ENCODE measurements around the gene MRPL37. TPM values are rescaled to one million over a fixed set of nuclear protein-coding genes. Genes with fewer than 3 reads are reported as not detected.
"Not testable (repeated sequence)": the region's sequence is repeated elsewhere in the genome, so short reads cannot be mapped to it uniquely, and the experiment has no call there.

Gene MRPL37
- total RNA-seq, 2 experiments from 2014 or later, result 93.8 to 95.2 TPM

- Mint-ChIP-seq H3K27ac (no peak overlapping the region), H3K27me3 (no peaks in the 10 kb centered on the region), H3K9me3 (no peaks in the 10 kb centered on the region), H3K4me1 (peaks cover 25% of the 10 kb centered on the region), H3K4me3 (no peak overlapping the region), H3K36me3 (ENCODE audit: low read depth) (peaks cover 17% of the 10 kb centered on the region)
- ChIA-PET POLR2A (no interaction called here), CTCF (interaction anchor here (0.6 kb wide), 2 partner anchors 16 to 27 kb away, joined by 3 to 4 read pairs; partner anchors contain the start of genes CYB5RL and MRPL37)
- DNase-seq, result no peak
Measured at GRCh38 chr1:54225986-54226559, 26.1 kb downstream of the MRPL37 start.

DNA sequence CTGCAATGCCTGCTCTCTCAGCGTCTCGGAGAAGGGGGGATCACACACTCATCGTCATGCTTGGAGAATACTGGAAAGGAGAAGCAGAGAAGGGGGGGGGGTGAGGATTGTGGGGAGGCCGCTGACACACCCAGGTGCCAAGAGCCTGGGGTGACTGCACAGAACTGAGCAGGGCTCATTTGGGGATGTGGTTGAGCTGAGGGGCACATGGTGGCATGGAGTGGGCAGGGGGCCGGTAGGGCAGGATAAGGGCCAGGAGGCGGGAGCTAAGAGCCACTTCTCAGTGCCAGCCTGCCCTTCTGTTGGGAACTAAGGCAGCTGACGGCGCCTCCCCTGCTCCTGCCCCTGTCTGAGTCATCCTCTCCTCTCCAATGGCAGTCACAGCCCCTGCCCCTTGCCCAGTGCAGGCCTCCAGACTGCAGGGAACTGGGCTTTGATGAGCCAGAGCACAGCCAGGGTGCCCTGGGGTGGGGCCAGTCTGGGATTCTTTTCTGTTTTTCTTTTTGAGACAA, 27.2 kb downstream of the MRPL37 start:
- H3K9me3 Mint-ChIP-seq, result no peaks in the 10 kb centered on the region
- H3K4me3 Mint-ChIP-seq, result no peak overlapping the region
- H3K27me3 Mint-ChIP-seq, result no peaks in the 10 kb centered on the region
- ChIA-PET POLR2A (interaction anchor here (0.7 kb wide), 1 partner anchor 197 kb away, joined by 3 read pairs; no protein-coding TSS in a partner anchor), CTCF (interaction anchor here (0.6 to 1.8 kb wide), 3 partner anchors 13 to 116 kb away, joined by 3 to 5 read pairs (median 4); no protein-coding TSS in a partner anchor)
- H3K36me3 Mint-ChIP-seq (ENCODE audit: low read depth), result peaks cover 12% of the 10 kb centered on the region
- no peak for DNase-seq
- no peak overlapping the region for H3K27ac Mint-ChIP-seq
- peaks cover 30% of the 10 kb centered on the region for H3K4me1 Mint-ChIP-seq

GRCh38 chr1:54227891-54228310, 27.9 kb downstream of the MRPL37 start:
- peaks cover 9% of the 10 kb centered on the region for H3K36me3 Mint-ChIP-seq (ENCODE audit: low read depth)
- no peak for DNase-seq
- no peaks in the 10 kb centered on the region for H3K27me3 Mint-ChIP-seq
- H3K9me3 Mint-ChIP-seq, result no peaks in the 10 kb centered on the region
- peak overlapping the region; percentile 38 for H3K27ac Mint-ChIP-seq
- no peak overlapping the region for H3K4me3 Mint-ChIP-seq
- CTCF ChIA-PET, result interaction anchor here (1.3 to 1.8 kb wide), 3 partner anchors 12 to 28 kb away, joined by 3 to 5 read pairs (median 4); partner anchors contain the start of genes CYB5RL and MRPL37
- POLR2A ChIA-PET, result interaction anchor here (0.7 kb wide), 1 partner anchor 196 kb away, joined by 3 read pairs; no protein-coding TSS in a partner anchor
- peaks cover 27% of the 10 kb centered on the region for H3K4me1 Mint-ChIP-seq

- ChIA-PET POLR2A (no interaction called here), CTCF (interaction anchor here (1.3 to 1.8 kb wide), 4 partner anchors 11 to 29 kb away, joined by 3 to 5 read pairs (median 4); partner anchors contain the start of genes CYB5RL and MRPL37)
- H3K4me1 Mint-ChIP-seq, result peaks cover 27% of the 10 kb centered on the region
- H3K27ac Mint-ChIP-seq, result no peak overlapping the region
- DNase-seq, result no peak
- H3K9me3 Mint-ChIP-seq, result no peaks in the 10 kb centered on the region
- peaks cover 9% of the 10 kb centered on the region for H3K36me3 Mint-ChIP-seq (ENCODE audit: low read depth)
- H3K27me3 Mint-ChIP-seq, result no peaks in the 10 kb centered on the region
- no peak overlapping the region for H3K4me3 Mint-ChIP-seq
Measured at GRCh38 chr1:54228638-54229079, 28.7 kb downstream of the MRPL37 start.

DNA sequence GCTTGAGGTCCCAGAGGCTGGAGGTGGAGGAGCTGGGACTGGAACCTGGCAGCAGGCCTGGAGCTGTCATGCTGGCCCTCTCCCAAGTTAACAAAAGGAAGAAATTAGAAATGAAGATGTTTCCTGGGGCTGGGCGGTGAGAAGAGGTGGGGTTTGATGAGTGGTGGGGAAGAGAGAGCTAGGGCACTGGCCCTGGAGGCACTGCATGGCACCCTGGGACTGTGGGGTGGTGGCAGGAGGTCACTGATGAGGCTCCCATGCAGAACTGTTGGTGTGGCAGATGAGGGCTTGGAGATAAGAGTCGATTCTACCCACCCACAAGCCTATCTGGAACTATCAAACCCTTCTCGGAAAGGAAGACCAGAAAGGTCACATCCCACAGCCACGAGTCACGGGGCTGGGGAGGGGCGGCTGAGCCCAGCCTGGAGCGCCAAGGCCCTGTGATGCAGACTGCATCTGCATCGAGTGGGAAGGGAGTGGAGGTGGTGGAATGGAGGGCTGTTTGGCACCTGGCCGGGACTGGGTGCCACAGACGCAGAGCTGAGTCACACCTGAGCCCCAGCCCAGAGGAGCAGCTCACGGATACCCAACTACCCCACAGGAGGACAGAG, 29.4 kb downstream of the MRPL37 start:
- H3K9me3 Mint-ChIP-seq, result no peaks in the 10 kb centered on the region
- ChIA-PET POLR2A (no interaction called here), CTCF (interaction anchor here (0.6 to 1.3 kb wide), 4 partner anchors 13 to 54 kb away, joined by 3 to 4 read pairs (median 3); partner anchors contain the start of genes CYB5RL and MRPL37)
- no peaks in the 10 kb centered on the region for H3K27me3 Mint-ChIP-seq
- peaks cover 27% of the 10 kb centered on the region for H3K4me1 Mint-ChIP-seq
- H3K27ac Mint-ChIP-seq, result peak overlapping the region; percentile 76
- peak; percentile 10 for DNase-seq
- H3K4me3 Mint-ChIP-seq, result peak overlapping the region; percentile 54
- H3K36me3 Mint-ChIP-seq (ENCODE audit: low read depth), result peaks cover 11% of the 10 kb centered on the region

GRCh38 chr1:54230507-54231339, 30.8 kb downstream of the MRPL37 start:
- CTCF ChIA-PET, result no interaction called here
- Mint-ChIP-seq H3K4me1 (peaks cover 31% of the 10 kb centered on the region), H3K27ac (peak overlapping the region; percentile 3), H3K9me3 (no peaks in the 10 kb centered on the region), H3K27me3 (no peaks in the 10 kb centered on the region), H3K36me3 (ENCODE audit: low read depth) (peaks cover 13% of the 10 kb centered on the region), H3K4me3 (peak overlapping the region; percentile 8)
- POLR2A ChIA-PET, result no interaction called here
- no peak for DNase-seq

GRCh38 chr1:54233196-54233595, 33.2 kb downstream of the MRPL37 start:
- CTCF ChIA-PET, POLR2A ChIA-PET: not testable (repeated sequence)

GRCh38 chr1:54234284-54234683, 34.3 kb downstream of the MRPL37 start:
- no peaks in the 10 kb centered on the region for H3K27me3 Mint-ChIP-seq
- peaks cover 25% of the 10 kb centered on the region for H3K4me1 Mint-ChIP-seq
- peaks cover 30% of the 10 kb centered on the region for H3K36me3 Mint-ChIP-seq (ENCODE audit: low read depth)
- no peak overlapping the region for H3K27ac Mint-ChIP-seq
- no peak for DNase-seq
- no peaks in the 10 kb centered on the region for H3K9me3 Mint-ChIP-seq
- POLR2A ChIA-PET, result interaction anchor here (0.7 kb wide), 1 partner anchor 208 kb away, joined by 3 read pairs; no protein-coding TSS in a partner anchor
- CTCF ChIA-PET, result no interaction called here
- H3K4me3 Mint-ChIP-seq, result no peak overlapping the region

More at GRCh38 chr1:54233196-54233595, 33.2 kb downstream of the MRPL37 start:
- DNase-seq, H3K27ac Mint-ChIP-seq, H3K27me3 Mint-ChIP-seq, H3K9me3 Mint-ChIP-seq, H3K4me3 Mint-ChIP-seq: not testable (repeated sequence)
- H3K36me3 Mint-ChIP-seq (ENCODE audit: low read depth), result peaks cover 26% of the 10 kb centered on the region
- H3K4me1 Mint-ChIP-seq, result peaks cover 29% of the 10 kb centered on the region

- H3K36me3 Mint-ChIP-seq (ENCODE audit: low read depth), result peaks cover 39% of the 10 kb centered on the region
- H3K27ac Mint-ChIP-seq, result no peak overlapping the region
- H3K4me3 Mint-ChIP-seq, result no peak overlapping the region
- POLR2A ChIA-PET, result no interaction called here
- peaks cover 4% of the 10 kb centered on the region for H3K4me1 Mint-ChIP-seq
- no peaks in the 10 kb centered on the region for H3K27me3 Mint-ChIP-seq
- no peaks in the 10 kb centered on the region for H3K9me3 Mint-ChIP-seq
- CTCF ChIA-PET, result no interaction called here
- DNase-seq, result no peak
Measured at GRCh38 chr1:54237586-54237985, 37.6 kb downstream of the MRPL37 start.

DNA sequence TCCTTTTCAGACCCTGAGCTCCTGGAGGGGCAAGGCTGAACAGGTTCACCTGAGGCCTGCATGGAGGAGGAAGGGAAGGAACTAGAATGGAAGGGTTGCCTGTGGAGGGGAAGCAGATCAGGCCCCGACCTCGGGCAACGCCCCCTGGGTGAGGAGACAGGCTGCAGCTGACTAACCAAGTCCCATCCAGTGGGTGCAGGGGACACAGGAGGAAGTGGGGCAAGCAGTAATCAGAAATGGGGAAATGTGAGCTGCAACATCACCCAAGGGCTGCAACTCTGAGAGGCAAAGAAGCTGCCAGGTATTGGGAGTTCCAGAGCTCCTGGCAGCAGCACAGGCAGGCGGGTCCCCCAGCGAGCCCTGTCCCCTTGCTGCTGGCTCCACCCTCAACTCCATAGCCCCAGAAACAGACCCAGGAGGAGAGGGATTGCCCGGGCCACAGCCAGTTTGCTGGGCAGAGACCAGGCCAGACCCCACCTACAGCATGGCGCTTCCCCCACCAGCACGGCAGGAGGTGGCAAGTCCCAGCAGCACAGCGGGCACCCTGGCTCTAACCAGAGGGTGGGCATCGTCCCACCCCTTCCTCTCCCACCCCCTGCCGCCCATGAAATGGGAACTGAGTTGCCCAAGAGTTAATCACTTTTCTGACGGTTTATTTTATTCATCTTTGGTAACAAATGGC, 38.5 kb downstream of the MRPL37 start:
- H3K9me3 Mint-ChIP-seq, result no peaks in the 10 kb centered on the region
- ChIA-PET POLR2A (no interaction called here), CTCF (no interaction called here)
- H3K36me3 Mint-ChIP-seq (ENCODE audit: low read depth), result peaks cover 44% of the 10 kb centered on the region
- no peaks in the 10 kb centered on the region for H3K27me3 Mint-ChIP-seq
- no peak for DNase-seq
- no peak overlapping the region for H3K4me3 Mint-ChIP-seq
- peaks cover 6% of the 10 kb centered on the region for H3K4me1 Mint-ChIP-seq
- no peak overlapping the region for H3K27ac Mint-ChIP-seq

- no peaks in the 10 kb centered on the region for H3K27me3 Mint-ChIP-seq
- H3K4me1 Mint-ChIP-seq, result peaks cover 6% of the 10 kb centered on the region
- no peak for DNase-seq
- ChIA-PET POLR2A (no interaction called here), CTCF (interaction anchor here (0.6 kb wide), 1 partner anchor 232 kb away, joined by 3 read pairs; no protein-coding TSS in a partner anchor)
- no peak overlapping the region for H3K4me3 Mint-ChIP-seq
- H3K36me3 Mint-ChIP-seq (ENCODE audit: low read depth), result peaks cover 44% of the 10 kb centered on the region
- H3K9me3 Mint-ChIP-seq, result no peaks in the 10 kb centered on the region
- no peak overlapping the region for H3K27ac Mint-ChIP-seq
Measured at GRCh38 chr1:54239035-54239383, 39.0 kb downstream of the MRPL37 start.

- ChIA-PET POLR2A (no interaction called here), CTCF (interaction anchor here (0.6 to 1.0 kb wide), 2 partner anchors 12 to 231 kb away, joined by 3 to 5 read pairs; no protein-coding TSS in a partner anchor)
- DNase-seq, result no peak
- H3K36me3 Mint-ChIP-seq (ENCODE audit: low read depth), result peaks cover 41% of the 10 kb centered on the region
- no peaks in the 10 kb centered on the region for H3K27me3 Mint-ChIP-seq
- H3K4me3 Mint-ChIP-seq, result no peak overlapping the region
- H3K9me3 Mint-ChIP-seq, result no peaks in the 10 kb centered on the region
- no peak overlapping the region for H3K27ac Mint-ChIP-seq
- peaks cover 6% of the 10 kb centered on the region for H3K4me1 Mint-ChIP-seq
Measured at GRCh38 chr1:54239631-54240031, 39.7 kb downstream of the MRPL37 start.

Measured in activated CD4-positive, alpha-beta T cell treated with anti-CD3 and anti-CD28 coated beads, Interleukin-2, amount 10 ng/mL, durations not matched to agents 7 days and 5 days (primary cell).